ENCODE data around the gene FMO1. TPM values are rescaled to one million over a fixed set of nuclear protein-coding genes. Genes with fewer than 3 reads are reported as not detected.

FMO1 gene
- total RNA-seq, result 10 to 100 TPM in 1 of 4 donors, 1 to 10 TPM in 2, under 1 TPM in 1; 0.77 to 14.1 (median 2.7) TPM

DNA sequence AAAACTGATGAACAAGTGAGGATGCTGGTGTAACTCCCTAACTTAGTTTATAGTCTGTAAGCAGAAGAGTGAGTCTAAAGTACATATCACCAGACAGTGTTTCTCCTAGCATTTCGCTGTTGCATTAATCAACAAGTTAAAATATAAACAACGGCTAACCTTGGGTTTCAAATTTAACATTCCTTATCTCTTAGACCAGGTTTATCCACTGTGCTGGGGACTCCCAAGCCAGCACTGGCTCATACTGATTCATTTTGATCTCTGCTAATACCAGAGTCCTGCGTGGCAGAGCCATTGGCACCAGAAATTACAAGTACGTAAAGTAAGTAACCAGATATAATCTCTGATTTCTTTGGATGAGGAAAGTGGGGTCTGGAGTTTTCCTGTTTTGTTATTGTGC is at the start of gene FMO1:
Gene FMO1, plus strand, starts transcription at position 193 of the 400 bp plus-strand sequence. CDS start 9,594 bp downstream, outside the sequence.
- H3K4me3 ChIP-seq, result no peak within 1 kb of the TSS
- H3K9me3 ChIP-seq, result no peaks in the 10 kb centered on the region
- TF ChIP-seq, protein P1, sequence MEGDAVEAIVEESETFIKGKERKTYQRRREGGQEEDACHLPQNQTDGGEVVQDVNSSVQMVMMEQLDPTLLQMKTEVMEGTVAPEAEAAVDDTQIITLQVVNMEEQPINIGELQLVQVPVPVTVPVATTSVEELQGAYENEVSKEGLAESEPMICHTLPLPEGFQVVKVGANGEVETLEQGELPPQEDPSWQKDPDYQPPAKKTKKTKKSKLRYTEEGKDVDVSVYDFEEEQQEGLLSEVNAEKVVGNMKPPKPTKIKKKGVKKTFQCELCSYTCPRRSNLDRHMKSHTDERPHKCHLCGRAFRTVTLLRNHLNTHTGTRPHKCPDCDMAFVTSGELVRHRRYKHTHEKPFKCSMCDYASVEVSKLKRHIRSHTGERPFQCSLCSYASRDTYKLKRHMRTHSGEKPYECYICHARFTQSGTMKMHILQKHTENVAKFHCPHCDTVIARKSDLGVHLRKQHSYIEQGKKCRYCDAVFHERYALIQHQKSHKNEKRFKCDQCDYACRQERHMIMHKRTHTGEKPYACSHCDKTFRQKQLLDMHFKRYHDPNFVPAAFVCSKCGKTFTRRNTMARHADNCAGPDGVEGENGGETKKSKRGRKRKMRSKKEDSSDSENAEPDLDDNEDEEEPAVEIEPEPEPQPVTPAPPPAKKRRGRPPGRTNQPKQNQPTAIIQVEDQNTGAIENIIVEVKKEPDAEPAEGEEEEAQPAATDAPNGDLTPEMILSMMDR (IDR thresholded peaks at IDR 0.05), result no peak
- no peak for TF ChIP-seq POLR2A (IDR thresholded peaks at IDR 0.05)
- no peaks in the 10 kb centered on the region for H3K27me3 ChIP-seq
- no peaks in the 10 kb centered on the region for H3K4me1 ChIP-seq
- no peaks in the 10 kb centered on the region for H3K36me3 ChIP-seq
- intact Hi-C loops (cut with DNase I; ENCODE audit: low total_unique reads), result no loop called here
- DNase-seq, result no peak
- H3K27ac ChIP-seq, result no peak within 1 kb of the TSS

DNA sequence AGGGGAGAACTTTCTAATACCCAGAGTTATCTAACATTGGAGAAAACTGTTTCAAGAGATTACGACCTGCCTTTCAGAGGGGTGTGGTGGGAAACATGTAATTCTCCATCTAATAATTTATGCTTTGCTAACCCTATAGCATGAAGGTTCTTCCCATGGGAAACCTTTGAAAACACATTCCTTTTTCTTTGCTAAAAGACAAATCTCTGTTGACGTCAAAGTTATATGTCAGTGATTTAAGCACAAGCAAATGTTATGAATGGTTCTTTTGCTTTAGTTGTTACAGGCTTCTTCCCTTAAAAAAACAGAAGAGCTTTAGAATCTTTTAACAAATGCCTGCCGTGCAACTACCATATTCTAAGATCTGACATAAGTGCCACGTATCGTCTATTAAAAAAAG is 44.0 kb upstream of the FMO1 start:
- no peak for DNase-seq
- Histone ChIP-seq H3K27me3 (no peaks in the 10 kb centered on the region), H3K4me1 (no peaks in the 10 kb centered on the region), H3K27ac (no peak overlapping the region), H3K4me3 (no peak overlapping the region), H3K36me3 (no peaks in the 10 kb centered on the region), H3K9me3 (no peaks in the 10 kb centered on the region)
- TF ChIP-seq, protein P1 (IDR thresholded peaks at IDR 0.05), result no peak
- no peak for TF ChIP-seq POLR2A (IDR thresholded peaks at IDR 0.05)
- intact Hi-C loops (cut with DNase I; ENCODE audit: low total_unique reads), result no loop called here

DNA sequence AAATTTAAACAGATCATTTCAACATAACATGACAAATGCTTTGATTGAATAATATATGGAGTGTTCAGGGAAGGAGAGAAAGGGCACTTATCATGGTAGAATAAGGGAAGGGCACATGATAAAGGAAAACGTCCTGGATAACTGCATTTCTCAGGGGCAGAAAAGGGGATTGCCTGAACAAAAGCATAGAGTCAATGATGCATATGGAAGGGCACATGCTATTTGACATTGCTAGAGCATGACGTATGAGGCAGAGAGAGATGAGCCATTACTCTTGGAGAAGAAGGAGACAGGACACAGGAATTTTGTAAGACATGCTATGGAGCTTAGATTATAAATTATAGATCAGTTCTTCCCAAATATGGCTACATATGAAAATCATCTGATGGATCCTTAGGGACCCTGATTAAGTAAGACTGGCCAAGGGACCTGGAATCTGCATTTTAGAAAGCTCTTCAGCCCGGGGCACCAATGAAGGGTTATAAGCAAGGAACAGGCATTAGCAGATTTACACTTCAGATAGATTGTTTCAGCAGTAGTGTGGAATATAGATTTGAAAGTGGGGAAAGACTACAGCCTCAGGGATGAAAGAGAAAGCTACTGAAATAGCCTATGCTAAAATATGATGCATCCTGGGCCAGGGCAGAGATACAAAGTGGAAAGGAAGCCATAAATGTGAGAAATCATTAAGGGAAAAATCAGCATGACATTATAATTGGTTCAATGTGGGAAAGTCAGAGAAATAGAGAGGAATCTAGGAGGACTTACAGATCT is 41.9 kb upstream of the FMO1 start:
- intact Hi-C loops (cut with DNase I; ENCODE audit: low total_unique reads), result no loop called here
- Histone ChIP-seq H3K4me3 (no peak overlapping the region), H3K36me3 (no peaks in the 10 kb centered on the region), H3K4me1 (no peaks in the 10 kb centered on the region), H3K9me3 (no peaks in the 10 kb centered on the region), H3K27ac (no peak overlapping the region), H3K27me3 (no peaks in the 10 kb centered on the region)
- no peak for TF ChIP-seq POLR2A (IDR thresholded peaks at IDR 0.05)
- TF ChIP-seq, protein P1 (IDR thresholded peaks at IDR 0.05), result no peak
- DNase-seq, result no peak

GRCh38 chr1:171206978-171207355 is 41.3 kb upstream of the FMO1 start:
- intact Hi-C loops (cut with DNase I; ENCODE audit: low total_unique reads), result no loop called here
- DNase-seq, result peak in 1 of 2 donors; percentile 25
- Histone ChIP-seq H3K27ac (no peak overlapping the region), H3K4me3 (no peak overlapping the region), H3K27me3 (no peaks in the 10 kb centered on the region), H3K36me3 (no peaks in the 10 kb centered on the region), H3K4me1 (no peaks in the 10 kb centered on the region), H3K9me3 (no peaks in the 10 kb centered on the region)
- TF ChIP-seq, protein P1 (IDR thresholded peaks at IDR 0.05), result no peak
- TF ChIP-seq POLR2A (IDR thresholded peaks at IDR 0.05), result no peak

- Histone ChIP-seq H3K27me3 (no peaks in the 10 kb centered on the region), H3K4me1 (no peaks in the 10 kb centered on the region), H3K36me3 (no peaks in the 10 kb centered on the region), H3K4me3 (no peak overlapping the region), H3K9me3 (no peaks in the 10 kb centered on the region), H3K27ac (no peak overlapping the region)
- intact Hi-C loops (cut with DNase I; ENCODE audit: low total_unique reads), result no loop called here
- DNase-seq, result no peak
- TF ChIP-seq, protein P1 (IDR thresholded peaks at IDR 0.05), result no peak
- no peak for TF ChIP-seq POLR2A (IDR thresholded peaks at IDR 0.05)
Observed at GRCh38 chr1:171207377-171207776, 40.9 kb upstream of the FMO1 start.

All from uterus (tissue), 4 donors.